ENCODE measurements around the gene DCXR.
A peak's percentile ranks its signal among the peaks of the same experiment; 100 is the strongest.

The DCXR gene

GRCh38 chr17:82034371-82035011, 3.0 kb downstream of the DCXR start:
- FAIRE-seq: no peak
- no peak for DNase-seq (ENCODE audit: insufficient read length, low spot score)
- TF ChIP-seq TAF1 (IDR thresholded peaks at IDR 0.05; ENCODE audit: low read depth, low read length): no peak
- no peak for TF ChIP-seq PAX5 (IDR thresholded peaks at IDR 0.05; ENCODE audit: insufficient read depth, low read length, severe bottlenecking)
- TF ChIP-seq POU2F2 (IDR thresholded peaks at IDR 0.05; ENCODE audit: low read depth, low read length): no peak
- no peak for TF ChIP-seq SPI1 (IDR thresholded peaks at IDR 0.05; ENCODE audit: low read depth, low read length)
- no peak for TF ChIP-seq POLR2A (IDR thresholded peaks at IDR 0.05; ENCODE audit: low read depth, low read length)

- DNase-seq (ENCODE audit: insufficient read length, low spot score) (no peak), FAIRE-seq (no peak)
- TF ChIP-seq POLR2AphosphoS5 (IDR thresholded peaks at IDR 0.05; ENCODE audit: low read depth, low read length) (no peak), POLR2A (IDR thresholded peaks at IDR 0.05; ENCODE audit: low read depth, low read length) (no peak), POU2F2 (IDR thresholded peaks at IDR 0.05; ENCODE audit: low read depth, low read length) (no peak)
Measured at GRCh38 chr17:82033359-82034085, 4.0 kb downstream of the DCXR start.

GRCh38 chr17:82031885-82032627, 5.4 kb downstream of the DCXR start:
- TF ChIP-seq POU2F2 (IDR thresholded peaks at IDR 0.05; ENCODE audit: low read depth, low read length) (no peak), TAF1 (IDR thresholded peaks at IDR 0.05; ENCODE audit: low read depth, low read length) (no peak), POLR2AphosphoS5 (IDR thresholded peaks at IDR 0.05; ENCODE audit: low read depth, low read length) (no peak), SPI1 (IDR thresholded peaks at IDR 0.05; ENCODE audit: low read depth, low read length) (no peak), PAX5 (IDR thresholded peaks at IDR 0.05; ENCODE audit: insufficient read depth, low read length, severe bottlenecking) (no peak), POLR2A (IDR thresholded peaks at IDR 0.05; ENCODE audit: low read depth, low read length) (no peak)
- DNase-seq (ENCODE audit: insufficient read length, low spot score) (peak; percentile 64), FAIRE-seq (peak; percentile 65)

- FAIRE-seq (peak; percentile 20), DNase-seq (ENCODE audit: insufficient read length, low spot score) (peak; percentile 73)
- TF ChIP-seq POLR2AphosphoS5 (IDR thresholded peaks at IDR 0.05; ENCODE audit: low read depth, low read length) (no peak), SPI1 (IDR thresholded peaks at IDR 0.05; ENCODE audit: low read depth, low read length) (no peak), POU2F2 (IDR thresholded peaks at IDR 0.05; ENCODE audit: low read depth, low read length) (no peak), POLR2A (IDR thresholded peaks at IDR 0.05; ENCODE audit: low read depth, low read length) (no peak), PAX5 (IDR thresholded peaks at IDR 0.05; ENCODE audit: insufficient read depth, low read length, severe bottlenecking) (no peak), TAF1 (IDR thresholded peaks at IDR 0.05; ENCODE audit: low read depth, low read length) (no peak)
Measured at GRCh38 chr17:82031303-82031884, 6.1 kb downstream of the DCXR start, which contains the start of gene RAC3. Gene RAC3, plus strand, starts transcription at chr17:82031678. Its CDS starts 84 bp downstream, at chr17:82031762.

DNA sequence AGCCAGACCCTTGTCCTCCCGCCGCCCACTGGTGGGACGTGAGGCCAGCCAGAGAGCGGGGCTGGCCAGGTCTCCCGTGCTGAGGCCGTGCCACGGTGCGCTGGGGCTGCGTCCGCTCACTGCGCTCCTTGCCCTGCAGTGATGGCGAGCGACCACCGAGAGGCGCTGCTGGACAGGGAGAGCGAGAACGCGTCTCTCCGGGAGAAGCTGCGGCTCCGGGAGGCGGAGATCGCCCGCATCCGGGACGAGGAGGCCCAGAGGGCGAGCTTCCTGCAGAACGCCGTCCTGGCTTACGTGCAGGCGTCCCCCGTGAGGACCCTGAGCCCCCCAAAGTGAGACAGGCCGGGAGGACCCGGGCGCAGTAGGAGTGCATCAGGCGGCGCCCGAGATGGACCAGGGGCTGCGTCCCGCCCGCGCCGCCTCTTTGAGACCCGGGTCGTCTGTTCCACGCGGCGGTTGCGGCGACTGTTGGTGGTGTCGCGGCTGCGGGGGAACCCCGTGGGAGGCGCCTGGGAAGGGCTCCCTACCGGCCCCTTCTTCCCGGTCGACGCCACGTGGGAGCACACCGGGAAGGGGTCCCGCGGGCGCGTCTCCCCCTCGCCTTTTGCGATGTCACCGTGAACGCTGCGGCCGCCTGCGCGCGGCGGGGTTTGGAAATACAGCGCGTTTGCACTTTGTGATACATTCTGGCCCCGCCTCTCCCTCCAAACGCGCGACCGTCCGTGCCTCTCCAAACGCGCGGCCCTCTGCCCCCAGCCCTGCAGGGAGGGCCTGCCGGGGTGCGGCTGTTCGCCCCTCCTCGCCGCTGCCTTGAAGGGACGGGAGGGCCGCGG, 6.8 kb downstream of the DCXR start:
- no peak for TF ChIP-seq TAF1 (IDR thresholded peaks at IDR 0.05; ENCODE audit: low read depth, low read length)
- no peak; the same call in 1 of the 2 replicates for TF ChIP-seq POU2F2 (IDR thresholded peaks at IDR 0.05; ENCODE audit: low read depth, low read length)
- no peak for TF ChIP-seq SPI1 (IDR thresholded peaks at IDR 0.05; ENCODE audit: low read depth, low read length)
- no peak for TF ChIP-seq POLR2AphosphoS5 (IDR thresholded peaks at IDR 0.05; ENCODE audit: low read depth, low read length)
- no peak for TF ChIP-seq PAX5 (IDR thresholded peaks at IDR 0.05; ENCODE audit: insufficient read depth, low read length, severe bottlenecking)
- no peak for TF ChIP-seq POLR2A (IDR thresholded peaks at IDR 0.05; ENCODE audit: low read depth, low read length)

DNA sequence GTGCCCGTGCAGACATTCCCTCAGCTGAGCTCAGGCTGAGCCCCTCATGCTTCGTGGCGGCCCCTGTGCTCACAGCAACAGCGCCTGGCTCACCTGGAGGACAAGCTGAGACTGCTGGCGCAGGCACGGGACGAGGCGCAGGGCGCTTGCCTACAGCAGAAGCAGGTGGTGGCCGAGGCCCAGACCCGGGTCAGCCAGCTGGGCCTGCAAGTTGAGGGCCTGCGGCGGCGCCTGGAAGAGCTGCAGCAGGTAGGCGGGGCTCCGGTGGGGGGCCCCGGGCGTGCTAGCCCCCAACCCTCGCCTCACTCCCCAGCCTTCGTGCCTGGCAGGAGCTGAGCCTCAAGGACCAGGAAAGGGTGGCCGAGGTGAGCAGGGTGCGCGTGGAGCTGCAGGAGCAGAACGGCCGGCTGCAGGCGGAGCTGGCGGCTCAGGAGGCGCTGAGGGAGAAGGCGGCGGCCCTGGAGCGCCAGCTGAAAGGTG, 7.5 kb downstream of the DCXR start:
- FAIRE-seq: no peak
- TF ChIP-seq POLR2A (IDR thresholded peaks at IDR 0.05; ENCODE audit: low read depth, low read length) (no peak), POU2F2 (IDR thresholded peaks at IDR 0.05; ENCODE audit: low read depth, low read length) (no peak), SPI1 (IDR thresholded peaks at IDR 0.05; ENCODE audit: low read depth, low read length) (no peak)
- no peak for DNase-seq (ENCODE audit: insufficient read length, low spot score)

More for the DNA sequence above, 6.8 kb downstream of the DCXR start:
- FAIRE-seq (peak; percentile 94), DNase-seq (ENCODE audit: insufficient read length, low spot score) (peak; percentile 92)

GRCh38 chr17:82029391-82029790, 8.1 kb downstream of the DCXR start:
- FAIRE-seq (no peak), DNase-seq (ENCODE audit: insufficient read length, low spot score) (no peak)
- TF ChIP-seq PAX5 (IDR thresholded peaks at IDR 0.05; ENCODE audit: insufficient read depth, low read length, severe bottlenecking) (no peak), POLR2A (IDR thresholded peaks at IDR 0.05; ENCODE audit: low read depth, low read length) (no peak), SPI1 (IDR thresholded peaks at IDR 0.05; ENCODE audit: low read depth, low read length) (no peak), TAF1 (IDR thresholded peaks at IDR 0.05; ENCODE audit: low read depth, low read length) (no peak), POU2F2 (IDR thresholded peaks at IDR 0.05; ENCODE audit: low read depth, low read length) (no peak), POLR2AphosphoS5 (IDR thresholded peaks at IDR 0.05; ENCODE audit: low read depth, low read length) (no peak)

GRCh38 chr17:82028966-82029365, 8.5 kb downstream of the DCXR start:
- DNase-seq (ENCODE audit: insufficient read length, low spot score): no peak
- FAIRE-seq: no peak
- TF ChIP-seq POLR2A (IDR thresholded peaks at IDR 0.05; ENCODE audit: low read depth, low read length) (no peak), TAF1 (IDR thresholded peaks at IDR 0.05; ENCODE audit: low read depth, low read length) (no peak), PAX5 (IDR thresholded peaks at IDR 0.05; ENCODE audit: insufficient read depth, low read length, severe bottlenecking) (no peak)
